Activated CD4-positive, CD25-positive, alpha-beta regulatory T cell treated with anti-CD3 and anti-CD28 coated beads, Interleukin-2, amount 50 U/mL, for 72 hours (primary cell): ENCODE results near the gene FOLR1.
"Not testable (repeated sequence)": the region's sequence is repeated elsewhere in the genome, so short reads cannot be mapped to it uniquely, and the experiment has no call there.

Source experiments
- DNase-seq: peaks from one replicate; pipeline ENCODE4 v3.0.0; 2021

FOLR1 gene

GRCh38 chr11:72188267-72188666 lies 3.7 kb upstream of the FOLR1 start:
- DNase-seq = no peak

GRCh38 chr11:72189455-72190250 lies 2.3 kb upstream of the FOLR1 start:
- DNase-seq = no peak

DNA sequence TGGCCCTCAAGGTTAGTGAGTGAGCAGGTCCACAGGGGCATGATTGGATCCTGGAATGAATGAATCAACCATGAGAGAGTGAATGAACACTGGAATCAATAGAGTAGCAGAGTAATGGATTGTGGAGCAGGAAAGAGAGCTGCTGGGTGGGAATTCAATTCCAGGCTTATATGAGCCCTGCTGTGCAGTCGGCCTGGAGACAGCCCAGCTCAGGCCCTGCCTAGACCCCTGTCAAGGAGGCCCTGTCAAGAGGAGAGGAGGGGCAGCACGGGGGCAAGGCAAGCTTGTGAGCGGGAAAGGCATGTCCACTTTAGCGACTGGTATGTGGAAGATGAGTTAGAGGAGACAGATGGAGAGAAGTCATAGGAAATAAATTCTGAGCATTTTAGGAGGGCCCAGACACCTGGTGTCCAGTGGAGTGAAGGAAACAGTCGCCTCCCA lies 1.3 kb upstream of the FOLR1 start:
- DNase-seq = no peak

DNA sequence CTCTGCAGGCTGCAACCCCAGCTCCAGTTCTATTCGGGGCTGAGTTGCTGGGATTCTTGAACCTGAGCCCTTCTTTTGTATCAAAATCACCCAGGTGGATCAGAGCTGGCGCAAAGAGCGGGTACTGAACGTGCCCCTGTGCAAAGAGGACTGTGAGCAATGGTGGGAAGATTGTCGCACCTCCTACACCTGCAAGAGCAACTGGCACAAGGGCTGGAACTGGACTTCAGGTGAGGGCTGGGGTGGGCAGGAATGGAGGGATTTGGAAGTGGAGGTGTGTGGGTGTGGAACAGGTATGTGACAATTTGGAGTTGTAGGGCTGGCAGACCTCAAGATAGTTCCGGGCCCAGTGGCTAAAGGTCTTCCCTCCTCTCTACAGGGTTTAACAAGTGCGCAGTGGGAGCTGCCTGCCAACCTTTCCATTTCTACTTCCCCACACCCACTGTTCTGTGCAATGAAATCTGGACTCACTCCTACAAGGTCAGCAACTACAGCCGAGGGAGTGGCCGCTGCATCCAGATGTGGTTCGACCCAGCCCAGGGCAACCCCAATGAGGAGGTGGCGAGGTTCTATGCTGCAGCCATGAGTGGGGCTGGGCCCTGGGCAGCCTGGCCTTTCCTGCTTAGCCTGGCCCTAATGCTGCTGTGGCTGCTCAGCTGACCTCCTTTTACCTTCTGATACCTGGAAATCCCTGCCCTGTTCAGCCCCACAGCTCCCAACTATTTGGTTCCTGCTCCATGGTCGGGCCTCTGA lies 3.8 kb downstream of the FOLR1 start:
- no peak for DNase-seq

- not testable (repeated sequence) for DNase-seq
Observed at GRCh38 chr11:72201445-72201844, 9.5 kb downstream of the FOLR1 start.

GRCh38 chr11:72202571-72202970 lies 10.6 kb downstream of the FOLR1 start:
- DNase-seq = no peak

GRCh38 chr11:72203163-72203562 lies 11.2 kb downstream of the FOLR1 start:
- no peak for DNase-seq

DNA sequence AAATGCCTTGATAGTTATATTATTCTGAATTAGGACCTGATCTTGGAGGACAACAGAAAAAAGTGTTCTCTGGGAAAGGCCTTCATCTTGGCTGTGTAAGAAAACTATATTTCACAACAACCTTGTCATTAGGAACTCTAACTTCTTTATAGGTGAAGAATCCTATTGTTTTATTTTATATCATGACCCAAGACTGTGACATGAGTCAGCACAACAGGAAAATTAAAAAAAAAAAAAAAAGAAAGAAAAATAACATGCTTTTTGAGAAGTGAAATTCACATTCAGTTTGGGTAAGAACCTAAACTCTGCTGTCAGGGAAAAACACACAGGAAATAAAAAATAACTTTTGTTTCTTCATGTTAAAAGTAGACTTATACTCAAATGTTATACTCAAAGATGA lies 12.9 kb downstream of the FOLR1 start:
- no peak for DNase-seq

DNA sequence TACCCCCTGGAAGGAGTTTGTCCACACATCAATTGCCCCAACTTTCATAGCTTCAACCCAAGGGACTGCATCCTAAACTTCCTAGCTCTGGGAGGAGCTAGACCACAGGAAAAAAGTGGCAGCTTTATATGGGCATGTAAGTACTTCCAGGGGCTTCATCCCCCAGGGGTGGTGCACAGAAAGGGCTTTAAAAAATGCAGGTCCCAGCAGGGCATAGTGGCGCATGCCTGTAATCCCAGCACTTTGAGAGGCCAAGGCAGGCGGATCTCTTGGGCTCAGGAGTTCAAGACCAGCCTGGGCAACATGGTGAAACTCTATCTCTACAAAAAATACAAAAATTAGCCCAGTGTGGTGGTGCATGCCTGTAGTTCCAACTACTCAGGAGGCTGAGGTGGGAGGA lies 14.9 kb downstream of the FOLR1 start:
- not testable (repeated sequence) for DNase-seq

DNA sequence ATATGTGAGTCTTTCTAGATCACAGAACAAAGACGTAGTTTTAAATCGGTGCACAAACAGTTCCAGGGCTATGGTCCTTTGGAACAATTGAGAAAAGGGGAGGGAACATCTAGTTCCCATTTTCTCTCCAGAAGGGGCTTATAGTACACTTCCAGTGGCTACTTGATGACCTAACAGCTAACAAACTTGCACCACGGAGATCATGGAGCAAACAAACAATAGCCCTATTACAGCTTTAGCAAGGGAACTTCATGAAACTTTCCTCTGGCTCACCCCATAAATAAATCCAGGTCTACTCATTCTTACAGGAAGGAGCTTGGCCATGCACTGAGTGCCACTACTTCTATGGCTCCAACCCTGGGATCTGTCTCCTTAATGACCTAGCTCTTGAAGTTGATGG lies 16.3 kb downstream of the FOLR1 start:
- no peak for DNase-seq

GRCh38 chr11:72209101-72209500 lies 17.2 kb downstream of the FOLR1 start:
- no peak for DNase-seq

DNA sequence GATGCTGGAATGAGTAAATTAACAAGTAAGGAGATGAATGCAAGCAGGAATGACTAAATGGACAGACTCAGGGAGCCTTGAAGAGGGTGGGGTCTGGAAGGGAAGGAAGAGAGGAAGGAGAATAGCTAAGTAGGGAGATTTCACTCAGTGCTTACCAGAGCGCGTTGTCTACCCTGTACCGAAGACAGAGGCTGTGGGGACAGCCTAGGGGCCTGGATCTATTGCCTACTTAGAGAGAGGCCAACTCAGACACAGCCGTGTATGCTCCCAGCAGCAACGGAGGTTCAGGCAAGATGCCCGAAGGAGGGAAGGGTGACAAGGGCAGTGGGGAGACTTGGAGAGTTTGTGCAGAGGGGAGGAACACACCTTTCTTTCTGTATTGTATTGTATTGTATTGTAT lies 24.7 kb downstream of the FOLR1 start, which contains the start of gene FOLR2:
TSS of gene FOLR2 (plus strand) at position 157 of the 400 bp plus-strand sequence. CDS start 1,791 bp downstream, outside the sequence.
- DNase-seq = no peak

DNA sequence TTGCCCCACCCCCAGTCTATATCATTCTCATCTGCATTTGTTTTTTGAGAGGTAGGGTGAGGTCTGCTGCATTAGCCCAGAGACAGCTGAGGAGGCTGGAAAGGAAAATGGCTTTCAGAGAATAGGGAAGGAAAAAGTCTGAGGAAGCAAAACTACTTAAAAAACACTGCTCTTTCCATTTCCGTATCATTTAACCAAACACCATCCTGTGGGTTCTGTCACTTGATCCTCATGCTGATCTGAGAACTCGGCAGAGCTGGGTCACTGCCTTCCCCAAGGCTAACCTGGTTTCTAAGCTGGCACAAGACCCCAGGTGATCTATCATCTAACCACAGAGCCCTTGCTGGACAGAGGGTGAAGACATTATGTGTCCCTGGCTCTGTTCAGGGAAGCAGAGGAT lies 25.9 kb downstream of the FOLR1 start:
- no peak for DNase-seq

DNA sequence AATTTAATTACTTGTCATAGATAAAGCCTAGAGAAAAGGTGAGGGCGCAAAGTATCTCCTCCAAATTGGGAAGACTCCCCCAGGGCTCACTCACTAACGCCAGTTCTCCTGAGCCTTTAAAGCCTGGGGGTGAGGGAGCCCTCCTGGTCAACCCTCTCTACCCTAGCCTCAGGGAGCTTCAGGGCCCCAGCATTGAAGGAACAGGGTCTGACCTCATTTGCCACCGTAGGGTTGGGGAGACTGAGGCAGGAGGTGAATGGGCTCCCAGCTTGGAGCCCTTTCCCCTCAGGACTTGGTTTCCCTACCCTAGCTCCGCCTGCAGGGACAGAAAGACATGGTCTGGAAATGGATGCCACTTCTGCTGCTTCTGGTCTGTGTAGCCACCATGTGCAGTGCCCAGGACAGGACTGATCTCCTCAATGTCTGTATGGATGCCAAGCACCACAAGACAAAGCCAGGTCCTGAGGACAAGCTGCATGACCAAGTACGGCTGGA lies 26.4 kb downstream of the FOLR1 start:
- DNase-seq = no peak

GRCh38 chr11:72220696-72221363 lies 28.9 kb downstream of the FOLR1 start:
- no peak for DNase-seq

DNA sequence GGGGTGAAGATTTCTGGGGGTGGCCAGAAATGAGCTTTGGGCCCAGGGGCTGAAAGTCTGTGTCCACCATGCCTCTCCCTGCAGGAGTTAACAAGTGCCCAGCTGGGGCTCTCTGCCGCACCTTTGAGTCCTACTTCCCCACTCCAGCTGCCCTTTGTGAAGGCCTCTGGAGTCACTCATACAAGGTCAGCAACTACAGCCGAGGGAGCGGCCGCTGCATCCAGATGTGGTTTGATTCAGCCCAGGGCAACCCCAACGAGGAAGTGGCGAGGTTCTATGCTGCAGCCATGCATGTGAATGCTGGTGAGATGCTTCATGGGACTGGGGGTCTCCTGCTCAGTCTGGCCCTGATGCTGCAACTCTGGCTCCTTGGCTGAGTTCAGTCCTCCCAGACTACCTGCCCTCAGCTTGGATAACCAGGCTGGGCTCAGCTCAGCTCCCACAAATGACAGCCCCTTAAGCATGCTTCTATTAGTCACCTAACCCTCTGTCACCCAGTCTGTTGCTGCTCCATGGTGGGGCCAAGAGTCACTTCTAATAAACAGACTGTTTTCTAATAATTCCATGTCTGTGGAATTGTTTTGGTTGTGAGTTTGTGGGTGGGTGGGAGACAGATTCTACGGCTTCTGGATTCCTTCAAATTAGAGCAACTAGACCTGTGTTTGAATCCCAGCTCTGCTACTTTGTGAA lies 29.6 kb downstream of the FOLR1 start:
- DNase-seq = no peak

DNA sequence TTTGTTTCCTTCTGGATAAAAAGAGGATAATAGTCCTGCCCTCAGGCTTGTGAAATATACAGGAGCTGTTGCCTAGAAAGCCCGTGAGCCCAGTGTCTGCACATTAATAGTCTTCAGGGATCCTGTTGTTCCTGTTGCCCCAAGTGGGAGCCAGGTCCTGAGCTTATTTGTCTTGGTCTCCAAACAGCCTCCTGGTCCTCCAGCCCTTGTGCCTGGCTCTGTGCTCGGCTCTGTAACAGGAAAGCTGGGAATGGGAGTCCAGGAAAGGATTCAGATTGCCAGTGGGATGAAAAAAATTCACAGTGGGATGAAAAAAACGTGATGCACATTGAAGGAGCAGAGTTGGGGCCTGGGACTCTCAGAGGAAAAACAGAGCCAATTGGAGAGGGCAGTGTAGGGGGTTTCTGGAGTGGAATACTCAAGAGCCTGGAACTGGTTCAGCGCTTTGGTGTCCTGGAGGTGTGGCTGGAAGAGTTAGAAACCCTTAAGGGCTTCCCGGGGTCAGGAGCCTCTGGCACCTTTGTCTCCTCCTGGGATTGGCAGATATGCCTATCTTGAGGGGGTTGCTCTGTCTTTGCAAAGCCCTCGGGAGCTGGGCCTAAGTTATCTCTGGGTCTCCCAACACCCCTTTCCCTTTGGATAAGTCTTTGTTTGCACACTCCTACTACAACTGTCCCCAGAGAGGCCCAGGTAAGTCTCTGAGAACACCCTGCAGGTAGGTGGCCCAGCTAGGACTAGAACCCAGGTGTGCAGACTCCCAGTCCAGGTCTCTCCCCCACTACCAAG lies 30.4 kb downstream of the FOLR1 start:
- no peak for DNase-seq

DNA sequence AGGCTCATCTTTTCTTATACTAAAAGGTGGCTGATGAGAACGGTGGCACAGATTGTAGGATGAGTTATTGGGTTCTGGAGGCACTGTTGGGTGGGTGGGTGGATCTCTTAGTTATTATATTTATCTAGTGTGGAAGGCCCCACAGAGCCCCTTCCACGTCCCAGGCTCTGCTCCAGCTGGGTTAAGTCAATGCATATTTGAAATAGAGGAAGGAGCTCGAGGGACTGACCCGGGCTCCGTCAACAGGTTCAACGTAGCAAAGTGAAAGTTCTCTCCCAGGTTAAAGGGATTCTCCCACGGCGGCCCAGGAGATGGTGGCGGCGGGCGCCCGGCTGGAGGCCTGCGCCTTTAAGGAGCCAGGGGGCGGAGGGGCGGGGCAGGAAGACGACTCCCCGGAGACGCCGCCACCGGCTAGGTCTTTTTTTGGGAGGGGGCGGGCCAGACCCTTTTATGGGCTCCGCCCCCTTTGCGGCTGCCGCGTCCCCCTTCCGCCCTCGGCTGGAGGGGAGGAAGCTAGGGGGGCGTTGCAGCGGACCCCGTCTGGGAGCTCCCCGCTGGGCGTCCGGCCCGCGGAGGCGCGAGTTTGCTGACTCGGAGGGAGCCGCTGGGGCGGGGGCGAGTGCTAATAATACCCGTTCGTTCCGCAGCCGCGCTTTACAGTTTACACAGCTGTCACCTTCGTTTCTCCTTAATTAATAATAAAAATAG lies 31.1 kb downstream of the FOLR1 start:
- peak; percentile 93 for DNase-seq

DNA sequence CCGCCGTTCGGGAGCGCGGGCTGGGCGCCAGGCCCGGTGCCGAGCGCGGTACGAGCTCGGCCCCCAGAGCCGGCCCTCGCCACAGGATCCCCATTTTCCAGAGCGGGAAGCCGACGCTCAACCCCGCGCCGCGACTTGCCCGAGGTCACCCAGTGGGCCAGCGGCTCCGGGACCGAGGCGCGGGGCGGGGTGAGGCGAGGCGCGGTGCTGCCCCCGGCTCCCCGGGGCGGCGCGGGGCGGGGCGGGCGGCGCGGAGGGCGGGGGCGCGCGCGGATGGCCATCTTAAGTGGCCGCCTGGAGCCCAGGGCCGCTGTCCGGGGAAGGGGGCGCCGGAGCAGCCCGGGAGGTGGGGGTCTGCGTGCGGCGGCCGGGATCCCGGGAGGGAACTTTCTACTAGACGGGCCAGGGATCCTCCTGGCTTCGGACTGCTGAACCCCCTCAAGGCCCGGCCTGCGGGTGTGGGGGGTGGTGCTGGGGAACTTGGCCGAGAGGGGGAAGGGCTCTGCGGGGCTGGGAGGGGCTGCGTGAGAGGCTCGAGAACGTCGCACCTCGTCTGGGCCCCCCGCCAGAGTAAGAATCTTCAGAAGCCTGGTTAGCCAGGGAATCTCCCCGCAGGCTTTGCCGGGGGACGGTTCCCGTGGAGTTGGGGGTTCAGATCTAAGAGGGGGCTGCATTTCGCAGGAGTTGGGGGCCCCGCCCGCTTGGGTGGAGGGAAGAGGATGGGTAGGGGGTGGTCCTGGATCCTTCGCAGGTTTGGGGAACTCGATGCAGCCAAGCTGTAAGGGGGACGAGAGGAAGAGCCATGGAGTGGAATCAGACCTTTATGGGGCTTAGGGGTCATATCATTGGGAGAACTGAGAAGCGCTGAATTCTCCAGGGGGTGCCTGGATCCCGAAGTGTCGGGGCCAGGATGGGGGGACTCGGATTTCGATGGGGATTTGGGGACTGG lies 31.9 kb downstream of the FOLR1 start:
- DNase-seq = peak; percentile 77
